Inflammatory macrophage (primary cell): ENCODE measurements around the gene CCL22.
A peak's percentile ranks its signal among the peaks of the same experiment; 100 is the strongest.

Experiments used
- DNase-seq, 2 donors: peaks; one replicate each; pipeline ENCODE4 v3.0.0-alpha.2; 2020 to 2022

CCL22 gene

DNA sequence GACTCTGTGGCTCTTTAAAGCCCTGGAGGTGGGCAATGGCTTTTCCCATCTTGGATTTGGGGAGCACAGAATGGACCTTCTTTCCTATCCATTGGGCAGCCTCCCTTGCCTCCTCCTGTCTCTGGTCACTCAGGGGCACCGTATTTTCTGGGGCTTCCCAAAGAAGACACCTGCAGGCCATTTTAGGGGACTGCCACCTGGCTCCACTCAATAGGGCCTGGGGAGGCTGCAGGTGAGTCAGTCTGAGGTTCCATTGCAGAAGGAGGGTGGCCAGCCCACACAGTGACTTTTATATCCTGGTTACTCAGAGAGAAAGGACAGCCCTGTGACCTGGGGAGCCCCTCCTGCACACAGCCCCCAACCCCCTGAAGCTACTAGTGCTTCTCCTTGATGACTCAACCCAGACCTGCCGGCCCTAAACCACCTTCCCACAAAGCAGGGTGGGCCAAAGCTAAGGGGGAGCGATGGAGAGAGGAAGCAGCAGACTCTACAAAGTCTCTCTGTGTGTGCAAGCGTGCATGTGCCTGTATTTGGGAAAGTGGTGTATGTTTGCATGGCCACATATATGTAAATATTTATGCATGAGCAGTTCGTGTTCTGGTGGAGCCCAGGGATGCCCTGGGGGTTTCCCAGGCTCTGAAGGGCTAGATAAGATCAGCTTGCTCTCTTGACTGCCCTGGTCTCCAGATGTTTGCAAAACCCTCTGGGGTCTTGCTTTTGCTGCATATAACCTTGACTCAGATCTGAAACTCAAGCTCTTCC is 18.7 kb downstream of the CCL22 start:
- no peak for DNase-seq

DNA sequence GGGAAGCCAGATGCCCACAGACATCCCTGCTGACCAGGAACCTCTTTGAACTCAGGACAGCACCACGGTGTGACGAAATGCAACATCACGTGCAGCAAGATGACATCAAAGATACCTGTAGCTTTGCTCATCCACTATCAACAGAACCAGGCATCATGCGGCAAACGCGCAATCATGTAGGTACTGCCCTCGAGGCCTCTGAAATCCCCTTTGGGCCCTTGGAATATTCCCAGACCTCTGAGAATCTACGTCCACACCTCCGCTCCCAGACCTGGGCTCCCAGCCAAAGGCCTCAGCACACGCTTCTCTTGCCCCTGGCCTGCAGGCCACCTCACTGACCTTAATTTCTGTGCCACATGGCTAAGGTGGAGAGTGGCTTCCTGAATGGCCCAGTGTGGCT is 21.0 kb downstream of the CCL22 start:
- DNase-seq = no peak

- DNase-seq = peak; percentile 33 to 36
Measured at GRCh38 chr16:57380671-57381462, 22.3 kb downstream of the CCL22 start.

DNA sequence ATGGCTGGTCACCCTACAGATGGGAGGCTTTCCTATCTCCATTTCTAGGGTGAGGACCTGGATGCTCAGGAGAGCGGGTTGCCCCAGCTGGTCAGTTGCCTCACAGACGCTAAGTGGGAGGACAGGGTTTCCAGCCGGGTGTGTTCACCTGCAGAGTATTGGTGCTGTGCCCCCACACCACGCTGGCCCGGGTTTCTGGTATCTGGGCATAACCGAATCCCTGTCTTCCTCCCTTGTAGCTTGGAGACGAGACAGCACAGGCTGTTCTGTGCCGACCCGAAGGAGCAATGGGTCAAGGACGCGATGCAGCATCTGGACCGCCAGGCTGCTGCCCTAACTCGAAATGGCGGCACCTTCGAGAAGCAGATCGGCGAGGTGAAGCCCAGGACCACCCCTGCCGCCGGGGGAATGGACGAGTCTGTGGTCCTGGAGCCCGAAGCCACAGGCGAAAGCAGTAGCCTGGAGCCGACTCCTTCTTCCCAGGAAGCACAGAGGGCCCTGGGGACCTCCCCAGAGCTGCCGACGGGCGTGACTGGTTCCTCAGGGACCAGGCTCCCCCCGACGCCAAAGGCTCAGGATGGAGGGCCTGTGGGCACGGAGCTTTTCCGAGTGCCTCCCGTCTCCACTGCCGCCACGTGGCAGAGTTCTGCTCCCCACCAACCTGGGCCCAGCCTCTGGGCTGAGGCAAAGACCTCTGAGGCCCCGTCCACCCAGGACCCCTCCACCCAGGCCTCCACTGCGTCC is 23.4 kb downstream of the CCL22 start:
- no peak for DNase-seq

GRCh38 chr16:57382535-57383275 is 24.1 kb downstream of the CCL22 start:
- DNase-seq = no peak

- DNase-seq = peak in 1 of 2 donors; percentile 7
Measured at GRCh38 chr16:57383276-57384247, 25.0 kb downstream of the CCL22 start.

- peak; percentile 59 to 65 for DNase-seq
Measured at GRCh38 chr16:57384248-57385070, 25.9 kb downstream of the CCL22 start.

- DNase-seq = no peak
Measured at GRCh38 chr16:57385083-57385482, 26.5 kb downstream of the CCL22 start.

DNA sequence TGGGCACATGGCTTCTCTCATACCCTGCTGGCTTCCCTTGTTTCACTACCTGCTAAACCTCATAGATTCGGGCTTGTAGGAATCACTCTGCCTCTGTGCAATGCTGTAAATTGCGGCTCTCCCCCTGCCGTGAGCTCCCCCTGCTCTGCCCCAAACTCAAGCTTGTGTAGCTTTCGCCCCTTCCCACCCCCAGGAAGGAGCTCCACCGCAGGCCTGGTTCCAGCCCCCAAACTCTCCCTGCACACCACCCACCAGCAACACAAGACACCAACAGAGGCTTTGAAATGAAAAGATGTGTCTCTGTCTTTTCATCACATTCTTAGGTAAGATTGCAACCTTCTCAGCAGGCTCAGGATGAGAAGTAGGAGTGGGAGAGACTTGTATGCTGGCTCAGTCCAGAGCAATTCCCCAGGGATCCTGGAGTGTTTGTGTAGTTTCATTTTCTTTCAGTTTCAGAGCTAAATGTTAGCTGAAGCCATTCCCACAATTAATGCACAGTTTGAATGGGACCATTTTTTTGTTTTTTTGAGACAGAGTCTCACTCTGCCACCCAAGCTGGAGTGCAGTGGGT is 27.9 kb downstream of the CCL22 start:
- DNase-seq = no peak

DNA sequence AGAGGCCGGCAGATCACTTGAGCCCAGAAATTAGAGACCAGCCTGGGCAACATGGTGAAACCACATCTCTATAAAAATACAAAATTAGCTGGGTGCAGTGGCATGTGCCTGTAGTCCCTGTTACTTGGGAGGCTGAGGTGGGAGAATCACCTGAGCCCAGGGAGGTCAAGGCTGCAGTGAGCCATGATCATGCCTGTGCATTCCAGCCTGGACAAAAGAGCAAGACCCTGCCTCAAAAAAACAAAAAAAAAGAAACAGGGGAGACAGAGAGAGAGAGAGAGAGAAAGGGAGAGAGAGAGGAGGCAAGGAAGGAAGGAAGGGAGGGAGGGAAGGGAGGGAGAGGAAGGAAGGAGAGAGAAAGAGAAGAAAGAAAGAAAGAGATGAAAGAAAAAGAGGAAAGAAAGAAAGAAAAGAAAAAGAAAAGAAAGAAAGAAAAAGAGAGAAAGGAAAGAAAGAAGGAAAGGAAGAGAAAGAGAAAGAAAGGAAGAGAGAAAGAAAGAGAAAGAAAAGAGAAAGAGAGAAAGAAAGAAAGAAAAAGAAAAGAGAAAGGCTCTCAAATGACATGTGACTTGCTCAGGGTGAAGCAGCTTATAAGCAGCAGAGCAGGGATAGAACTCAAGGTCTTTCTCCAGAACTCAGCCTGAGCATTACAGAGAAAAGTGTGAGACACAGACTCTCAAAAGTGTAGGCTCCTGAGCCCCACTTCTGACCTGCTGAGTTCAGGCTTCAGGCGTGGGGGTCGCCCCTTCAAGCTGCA is 29.2 kb downstream of the CCL22 start:
- DNase-seq = no peak

- DNase-seq = no peak
Measured at GRCh38 chr16:57388359-57389086, 29.9 kb downstream of the CCL22 start.

GRCh38 chr16:57389087-57389468 is 30.5 kb downstream of the CCL22 start:
- DNase-seq = no peak

GRCh38 chr16:57390636-57391295 is 32.2 kb downstream of the CCL22 start:
- DNase-seq = no peak

DNA sequence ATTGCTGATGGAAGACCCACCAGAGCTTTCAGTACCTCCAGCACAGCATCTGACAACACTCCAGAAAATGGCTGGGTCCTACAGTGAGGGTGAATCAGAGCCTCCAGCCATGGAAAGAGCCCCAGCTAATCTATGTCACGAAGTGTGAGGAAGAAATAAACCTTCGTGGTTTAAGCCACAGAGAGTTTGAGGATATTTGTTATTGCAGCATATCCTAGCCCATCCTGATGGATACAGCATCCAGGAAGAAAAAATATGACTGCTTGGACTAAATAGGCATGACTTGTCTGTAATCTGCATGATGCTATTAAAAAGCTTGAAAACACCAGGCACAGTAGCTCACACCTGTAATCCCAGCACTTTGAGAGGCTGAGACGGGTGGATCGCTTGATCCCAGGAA is 32.7 kb downstream of the CCL22 start:
- no peak for DNase-seq

DNA sequence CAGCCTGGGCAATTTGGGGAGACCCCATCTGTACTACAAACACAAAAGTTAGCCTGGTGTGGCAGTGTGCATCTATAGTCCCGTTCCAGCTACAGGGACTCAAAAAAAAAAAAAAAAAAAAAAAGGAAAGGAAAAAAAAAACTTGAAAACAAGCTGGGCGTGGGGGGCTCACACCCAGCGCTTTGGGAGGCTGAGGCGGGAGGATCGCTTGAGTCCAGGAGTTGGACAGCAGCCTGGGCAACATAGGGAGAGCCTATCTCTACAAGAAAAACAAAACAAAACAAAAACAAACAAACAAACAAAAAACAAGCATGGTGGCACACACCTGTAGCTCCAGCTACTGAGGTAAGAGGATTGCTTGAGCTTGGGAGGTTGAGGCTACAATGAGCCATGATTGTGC is 33.1 kb downstream of the CCL22 start:
- DNase-seq = no peak

DNA sequence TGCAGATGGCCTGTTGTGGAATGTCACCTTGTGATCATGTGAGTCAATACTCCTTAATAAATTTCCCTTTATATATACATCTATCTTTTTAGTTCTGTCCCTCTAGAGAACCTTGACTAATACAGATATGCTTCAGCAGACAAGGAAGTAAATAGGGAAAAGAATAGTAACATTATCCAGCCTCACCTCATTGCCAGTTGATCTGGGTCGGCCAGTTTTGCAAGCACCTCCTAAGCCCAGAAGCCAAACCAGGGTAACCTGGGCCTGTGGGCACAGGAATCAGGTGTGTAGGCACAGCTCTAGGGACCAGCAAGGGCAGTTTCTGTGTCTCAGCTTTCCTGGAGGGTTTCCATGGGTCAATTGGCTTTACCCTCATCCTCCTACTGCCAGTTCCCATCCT is 34.1 kb downstream of the CCL22 start:
- DNase-seq = no peak

GRCh38 chr16:57394444-57394843 is 35.9 kb downstream of the CCL22 start:
- no peak for DNase-seq

GRCh38 chr16:57395026-57395425 is 36.4 kb downstream of the CCL22 start:
- no peak for DNase-seq
